ENCODE results near the gene CDIPT.
A peak's percentile ranks its signal among the peaks of the same experiment; 100 is the strongest.

The CDIPT gene

GRCh38 chr16:29821643-29822115, 41.3 kb downstream of the CDIPT start:
- H3K4me3 ChIP-seq (ENCODE audit: low read length): peak overlapping the region; percentile 96
- H3K36me3 ChIP-seq (ENCODE audit: control insufficient read depth, insufficient read depth, low read length, severe bottlenecking): peaks cover 4% of the 10 kb centered on the region
- peak; percentile 82 for DNase-seq (ENCODE audit: low read depth)
- H3K4me1 ChIP-seq (ENCODE audit: control insufficient read depth, insufficient read depth, low read length): peaks cover 63% of the 10 kb centered on the region
- no peaks in the 10 kb centered on the region for H3K9me3 ChIP-seq (ENCODE audit: control insufficient read depth, low read length)
- peak overlapping the region; percentile 97 for H3K9ac ChIP-seq (ENCODE audit: low read length)
- no peaks in the 10 kb centered on the region for H3K27me3 ChIP-seq (replicated peaks; ENCODE audit: control insufficient read depth, insufficient read depth, low read length)

- peaks cover 58% of the 10 kb centered on the region for H3K4me1 ChIP-seq (ENCODE audit: control insufficient read depth, insufficient read depth, low read length)
- H3K27me3 ChIP-seq (replicated peaks; ENCODE audit: control insufficient read depth, insufficient read depth, low read length): no peaks in the 10 kb centered on the region
- peak overlapping the region; percentile 97 for H3K9ac ChIP-seq (ENCODE audit: low read length)
- peak; percentile 39 for DNase-seq (ENCODE audit: low read depth)
- peaks cover 4% of the 10 kb centered on the region for H3K36me3 ChIP-seq (ENCODE audit: control insufficient read depth, insufficient read depth, low read length, severe bottlenecking)
- peak overlapping the region; percentile 96 for H3K4me3 ChIP-seq (ENCODE audit: low read length)
- no peaks in the 10 kb centered on the region for H3K9me3 ChIP-seq (ENCODE audit: control insufficient read depth, low read length)
Observed at GRCh38 chr16:29820730-29821642, 42.0 kb downstream of the CDIPT start.

GRCh38 chr16:29820271-29820701, 42.7 kb downstream of the CDIPT start, which contains the start of gene MVP:
Gene MVP, plus strand, starts transcription at chr16:29820462. Its CDS starts 10,088 bp downstream, at chr16:29830550.
- Histone ChIP-seq H3K27me3 (replicated peaks; ENCODE audit: control insufficient read depth, insufficient read depth, low read length) (no peaks in the 10 kb centered on the region), H3K9me3 (ENCODE audit: control insufficient read depth, low read length) (no peaks in the 10 kb centered on the region), H3K9ac (ENCODE audit: low read length) (peak within 1 kb of the TSS; percentile 97), H3K36me3 (ENCODE audit: control insufficient read depth, insufficient read depth, low read length, severe bottlenecking) (peaks cover 4% of the 10 kb centered on the region), H3K4me3 (ENCODE audit: low read length) (peak within 1 kb of the TSS; percentile 96), H3K4me1 (ENCODE audit: control insufficient read depth, insufficient read depth, low read length) (peaks cover 52% of the 10 kb centered on the region)
- DNase-seq (ENCODE audit: low read depth): peak; percentile 84

GRCh38 chr16:29819506-29819905, 43.5 kb downstream of the CDIPT start:
- Histone ChIP-seq H3K36me3 (ENCODE audit: control insufficient read depth, insufficient read depth, low read length, severe bottlenecking) (peaks cover 4% of the 10 kb centered on the region), H3K9me3 (ENCODE audit: control insufficient read depth, low read length) (no peaks in the 10 kb centered on the region), H3K27me3 (replicated peaks; ENCODE audit: control insufficient read depth, insufficient read depth, low read length) (no peaks in the 10 kb centered on the region), H3K4me3 (ENCODE audit: low read length) (peak overlapping the region; percentile 96), H3K9ac (ENCODE audit: low read length) (peak overlapping the region; percentile 97), H3K4me1 (ENCODE audit: control insufficient read depth, insufficient read depth, low read length) (peaks cover 47% of the 10 kb centered on the region)
- no peak for DNase-seq (ENCODE audit: low read depth)

GRCh38 chr16:29818082-29818481, 44.9 kb downstream of the CDIPT start:
- Histone ChIP-seq H3K27me3 (replicated peaks; ENCODE audit: control insufficient read depth, insufficient read depth, low read length) (no peaks in the 10 kb centered on the region), H3K4me1 (ENCODE audit: control insufficient read depth, insufficient read depth, low read length) (peaks cover 36% of the 10 kb centered on the region), H3K4me3 (ENCODE audit: low read length) (no peak overlapping the region), H3K9ac (ENCODE audit: low read length) (no peak overlapping the region), H3K9me3 (ENCODE audit: control insufficient read depth, low read length) (no peaks in the 10 kb centered on the region), H3K36me3 (ENCODE audit: control insufficient read depth, insufficient read depth, low read length, severe bottlenecking) (peaks cover 4% of the 10 kb centered on the region)
- DNase-seq (ENCODE audit: low read depth): no peak

GRCh38 chr16:29816694-29817441, 46.2 kb downstream of the CDIPT start:
- H3K9me3 ChIP-seq (ENCODE audit: control insufficient read depth, low read length): no peaks in the 10 kb centered on the region
- DNase-seq (ENCODE audit: low read depth): peak; percentile 80
- peaks cover 27% of the 10 kb centered on the region for H3K4me1 ChIP-seq (ENCODE audit: control insufficient read depth, insufficient read depth, low read length)
- H3K36me3 ChIP-seq (ENCODE audit: control insufficient read depth, insufficient read depth, low read length, severe bottlenecking): peaks cover 4% of the 10 kb centered on the region
- peak overlapping the region; percentile 89 for H3K4me3 ChIP-seq (ENCODE audit: low read length)
- H3K27me3 ChIP-seq (replicated peaks; ENCODE audit: control insufficient read depth, insufficient read depth, low read length): no peaks in the 10 kb centered on the region
- H3K9ac ChIP-seq (ENCODE audit: low read length): peak overlapping the region; percentile 91

GRCh38 chr16:29815793-29816693, 47.0 kb downstream of the CDIPT start, which contains the start of gene PAGR1:
Gene PAGR1, plus strand, starts transcription at chr16:29816152. Its CDS starts 374 bp downstream, at chr16:29816526.
- Histone ChIP-seq H3K9ac (ENCODE audit: low read length) (peak within 1 kb of the TSS; percentile 91), H3K4me1 (ENCODE audit: control insufficient read depth, insufficient read depth, low read length) (peaks cover 21% of the 10 kb centered on the region), H3K36me3 (ENCODE audit: control insufficient read depth, insufficient read depth, low read length, severe bottlenecking) (peaks cover 4% of the 10 kb centered on the region), H3K9me3 (ENCODE audit: control insufficient read depth, low read length) (no peaks in the 10 kb centered on the region), H3K27me3 (replicated peaks; ENCODE audit: control insufficient read depth, insufficient read depth, low read length) (no peaks in the 10 kb centered on the region), H3K4me3 (ENCODE audit: low read length) (peak within 1 kb of the TSS; percentile 89)
- peak; percentile 99 for DNase-seq (ENCODE audit: low read depth)

- Histone ChIP-seq H3K36me3 (ENCODE audit: control insufficient read depth, insufficient read depth, low read length, severe bottlenecking) (peaks cover 10% of the 10 kb centered on the region), H3K9me3 (ENCODE audit: control insufficient read depth, low read length) (no peaks in the 10 kb centered on the region), H3K9ac (ENCODE audit: low read length) (peak overlapping the region; percentile 91), H3K27me3 (replicated peaks; ENCODE audit: control insufficient read depth, insufficient read depth, low read length) (no peaks in the 10 kb centered on the region), H3K4me3 (ENCODE audit: low read length) (peak overlapping the region; percentile 89), H3K4me1 (ENCODE audit: control insufficient read depth, insufficient read depth, low read length) (peaks cover 30% of the 10 kb centered on the region)
- no peak for DNase-seq (ENCODE audit: low read depth)
Observed at GRCh38 chr16:29815032-29815721, 47.8 kb downstream of the CDIPT start.

- H3K4me3 ChIP-seq (ENCODE audit: low read length): no peak overlapping the region
- no peak overlapping the region for H3K9ac ChIP-seq (ENCODE audit: low read length)
- no peak for DNase-seq (ENCODE audit: low read depth)
- H3K36me3 ChIP-seq (ENCODE audit: control insufficient read depth, insufficient read depth, low read length, severe bottlenecking): peaks cover 10% of the 10 kb centered on the region
- H3K9me3 ChIP-seq (ENCODE audit: control insufficient read depth, low read length): no peaks in the 10 kb centered on the region
- no peaks in the 10 kb centered on the region for H3K27me3 ChIP-seq (replicated peaks; ENCODE audit: control insufficient read depth, insufficient read depth, low read length)
- H3K4me1 ChIP-seq (ENCODE audit: control insufficient read depth, insufficient read depth, low read length): peaks cover 25% of the 10 kb centered on the region
Observed at GRCh38 chr16:29814592-29814991, 48.4 kb downstream of the CDIPT start.

Measured in adipocyte (in vitro differentiated cells).